A673 (cell line): Measurements from ENCODE around the gene AP4E1.

Source experiments
- EZH2 ChIP-seq: fragments of 200-600 bp; sonication (generic); IDR thresholded peaks from 2 replicates; pipeline ENCODE4 v1.6.1; 2017; ENCODE audit warnings: borderline replicate concordance, low read depth, mild to moderate bottlenecking, mixed read lengths, antibody characterized with exemption, low read length; ENCODE audit not compliant: poor library complexity, severe bottlenecking
- TF ChIP-seq, protein P1 (sequence below): fragments of 300-800, 200-600 bp; sonication (generic); conservative IDR thresholded peaks from 2 replicates; pipeline ENCODE4 v1.5.1; 2017; ENCODE audit warnings: low read depth, mild to moderate bottlenecking, antibody characterized with exemption, low read length, moderate library complexity, mixed read lengths

DNA sequence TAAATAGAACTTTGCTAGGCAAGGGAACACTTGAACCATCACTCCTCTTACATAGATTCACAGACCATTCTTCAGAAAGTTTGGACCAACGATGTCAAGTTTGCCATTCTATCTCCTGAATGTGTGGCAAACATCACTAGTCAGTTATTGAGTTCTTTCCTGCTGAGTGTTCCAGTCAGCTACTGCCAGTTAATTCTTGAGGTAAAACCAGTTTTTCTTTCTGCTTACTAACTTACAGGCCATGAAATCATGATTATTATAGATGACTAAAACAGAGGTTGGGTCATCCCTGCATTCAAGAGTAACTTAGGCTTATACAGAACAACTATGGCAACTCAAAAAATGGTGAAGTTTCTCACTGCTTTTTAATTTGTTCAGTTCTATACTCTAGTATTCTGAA is 88.2 kb downstream of the AP4E1 start:
- TF ChIP-seq EZH2: no peak
- TF ChIP-seq, protein P1, sequence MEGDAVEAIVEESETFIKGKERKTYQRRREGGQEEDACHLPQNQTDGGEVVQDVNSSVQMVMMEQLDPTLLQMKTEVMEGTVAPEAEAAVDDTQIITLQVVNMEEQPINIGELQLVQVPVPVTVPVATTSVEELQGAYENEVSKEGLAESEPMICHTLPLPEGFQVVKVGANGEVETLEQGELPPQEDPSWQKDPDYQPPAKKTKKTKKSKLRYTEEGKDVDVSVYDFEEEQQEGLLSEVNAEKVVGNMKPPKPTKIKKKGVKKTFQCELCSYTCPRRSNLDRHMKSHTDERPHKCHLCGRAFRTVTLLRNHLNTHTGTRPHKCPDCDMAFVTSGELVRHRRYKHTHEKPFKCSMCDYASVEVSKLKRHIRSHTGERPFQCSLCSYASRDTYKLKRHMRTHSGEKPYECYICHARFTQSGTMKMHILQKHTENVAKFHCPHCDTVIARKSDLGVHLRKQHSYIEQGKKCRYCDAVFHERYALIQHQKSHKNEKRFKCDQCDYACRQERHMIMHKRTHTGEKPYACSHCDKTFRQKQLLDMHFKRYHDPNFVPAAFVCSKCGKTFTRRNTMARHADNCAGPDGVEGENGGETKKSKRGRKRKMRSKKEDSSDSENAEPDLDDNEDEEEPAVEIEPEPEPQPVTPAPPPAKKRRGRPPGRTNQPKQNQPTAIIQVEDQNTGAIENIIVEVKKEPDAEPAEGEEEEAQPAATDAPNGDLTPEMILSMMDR: no peak
